NCI-H345 treated with DMSO at 0.1 percent for 48 hours (cell line): ENCODE results near the gene ZNF574.
"Not testable (repeated sequence)": the region's sequence is repeated elsewhere in the genome, so short reads cannot be mapped to it uniquely, and the experiment has no call there.

Source experiments
- DNase-seq: peaks from one replicate; lab custom pipeline; 2025; ENCODE audit not compliant: unreplicated experiment; lab: John Stamatoyannopoulos, UW

The ZNF574 gene

DNA sequence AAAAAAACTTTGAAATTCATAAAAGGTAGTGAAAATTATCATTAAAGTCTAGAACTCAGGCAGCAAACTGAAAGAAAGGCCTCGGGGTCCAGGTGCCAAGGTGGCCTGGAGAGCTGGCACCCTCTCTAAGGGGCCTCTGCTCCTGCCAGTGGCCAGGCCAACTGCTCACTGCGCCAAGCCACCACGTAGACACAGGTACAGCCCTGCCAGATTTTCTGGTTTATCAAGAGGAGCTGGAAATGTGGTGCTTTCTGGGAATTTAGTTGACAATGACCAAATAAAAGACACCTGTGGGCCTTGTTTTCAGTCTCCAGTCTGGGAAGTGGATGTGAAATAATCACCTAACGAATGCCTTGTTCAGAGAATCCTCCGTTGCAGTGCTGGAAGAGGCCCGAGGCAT lies 22.8 kb downstream of the ZNF574 start:
- no peak for DNase-seq

DNA sequence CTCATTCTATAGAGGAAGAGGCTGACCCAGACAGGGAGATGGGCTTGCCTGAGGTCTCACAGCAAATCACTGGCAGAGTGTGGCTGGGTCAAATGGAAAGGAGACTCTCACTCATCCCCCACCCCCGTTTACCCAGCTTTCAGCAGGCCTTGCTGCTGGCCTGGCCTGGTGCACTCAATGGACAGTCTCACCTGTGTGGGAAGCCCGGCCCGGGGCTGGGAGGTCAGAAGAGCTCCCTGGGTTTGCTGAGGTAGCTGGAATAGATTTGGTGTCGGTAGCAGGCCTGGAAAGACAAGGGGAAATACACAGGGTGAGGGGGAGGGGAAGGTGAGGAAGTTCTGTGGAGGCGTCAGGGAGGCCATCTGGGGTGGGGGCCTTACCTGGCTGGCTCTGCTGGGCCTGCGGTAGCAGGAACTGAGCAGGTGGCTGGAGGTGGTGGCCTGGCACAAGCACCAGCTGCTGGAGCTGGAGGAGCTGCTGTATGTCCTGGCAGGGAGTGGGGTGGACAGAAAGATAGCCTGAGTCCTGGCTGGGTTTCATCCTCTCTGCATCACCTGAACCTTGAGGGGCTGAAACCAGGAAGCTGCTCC lies 23.5 kb downstream of the ZNF574 start:
- DNase-seq = no peak

DNA sequence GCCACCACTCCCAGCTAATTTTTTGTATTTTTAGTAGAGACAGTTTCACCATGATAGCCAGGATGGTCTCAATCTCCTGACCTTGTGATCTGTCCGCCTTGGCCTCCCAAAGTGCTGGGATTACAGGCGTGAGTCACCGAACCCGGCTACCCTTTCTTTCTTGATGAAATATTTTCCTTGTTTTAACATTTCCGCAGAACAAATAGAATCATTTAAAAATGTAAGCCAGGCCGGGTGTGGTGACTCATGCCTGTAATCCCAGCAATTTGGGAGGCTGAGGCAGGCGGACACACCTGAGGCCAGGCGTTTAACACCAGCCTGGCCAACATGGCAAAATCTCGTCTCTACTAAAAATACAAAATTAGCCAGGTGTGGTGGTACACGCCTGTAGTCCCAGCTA lies 24.3 kb downstream of the ZNF574 start:
- not testable (repeated sequence) for DNase-seq

DNA sequence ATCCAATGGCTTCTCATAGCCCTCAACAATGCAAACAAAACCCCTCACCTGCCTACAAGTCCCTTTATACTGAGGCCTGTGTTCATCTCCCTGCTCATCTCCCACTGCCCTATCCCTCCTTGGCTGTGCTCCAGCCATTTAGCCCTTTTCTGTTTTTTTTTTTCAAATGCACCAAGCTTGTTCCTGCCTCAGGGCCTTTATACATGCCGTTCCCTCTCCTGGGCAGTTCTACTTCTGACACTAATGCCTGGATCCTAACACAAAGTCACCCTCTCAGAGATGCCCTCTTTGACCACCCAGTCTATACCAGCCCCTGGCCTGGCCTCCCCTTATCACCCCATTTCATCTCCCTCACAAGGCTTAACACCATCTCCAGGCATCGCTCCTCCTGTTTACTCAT lies 26.9 kb downstream of the ZNF574 start:
- no peak for DNase-seq

DNA sequence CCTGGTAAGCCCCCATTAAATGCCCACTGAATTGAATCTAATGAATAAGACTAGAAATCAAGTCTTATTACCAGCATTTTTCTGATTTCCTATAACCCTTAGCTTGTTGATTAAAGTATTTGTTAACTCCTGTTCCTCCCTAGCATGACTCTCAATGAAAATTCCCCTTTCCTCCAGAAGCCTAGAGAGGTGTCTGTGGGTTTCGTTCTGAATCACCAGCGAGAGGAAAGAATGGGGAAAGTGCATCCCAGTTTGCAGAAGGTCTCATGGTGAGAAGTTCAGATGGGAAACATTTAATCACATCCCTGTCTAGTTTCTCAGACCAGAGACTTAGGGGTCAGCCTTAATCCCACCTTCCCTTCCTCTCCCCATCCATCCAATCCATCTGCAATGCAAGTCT lies 29.4 kb downstream of the ZNF574 start:
- DNase-seq = no peak

DNA sequence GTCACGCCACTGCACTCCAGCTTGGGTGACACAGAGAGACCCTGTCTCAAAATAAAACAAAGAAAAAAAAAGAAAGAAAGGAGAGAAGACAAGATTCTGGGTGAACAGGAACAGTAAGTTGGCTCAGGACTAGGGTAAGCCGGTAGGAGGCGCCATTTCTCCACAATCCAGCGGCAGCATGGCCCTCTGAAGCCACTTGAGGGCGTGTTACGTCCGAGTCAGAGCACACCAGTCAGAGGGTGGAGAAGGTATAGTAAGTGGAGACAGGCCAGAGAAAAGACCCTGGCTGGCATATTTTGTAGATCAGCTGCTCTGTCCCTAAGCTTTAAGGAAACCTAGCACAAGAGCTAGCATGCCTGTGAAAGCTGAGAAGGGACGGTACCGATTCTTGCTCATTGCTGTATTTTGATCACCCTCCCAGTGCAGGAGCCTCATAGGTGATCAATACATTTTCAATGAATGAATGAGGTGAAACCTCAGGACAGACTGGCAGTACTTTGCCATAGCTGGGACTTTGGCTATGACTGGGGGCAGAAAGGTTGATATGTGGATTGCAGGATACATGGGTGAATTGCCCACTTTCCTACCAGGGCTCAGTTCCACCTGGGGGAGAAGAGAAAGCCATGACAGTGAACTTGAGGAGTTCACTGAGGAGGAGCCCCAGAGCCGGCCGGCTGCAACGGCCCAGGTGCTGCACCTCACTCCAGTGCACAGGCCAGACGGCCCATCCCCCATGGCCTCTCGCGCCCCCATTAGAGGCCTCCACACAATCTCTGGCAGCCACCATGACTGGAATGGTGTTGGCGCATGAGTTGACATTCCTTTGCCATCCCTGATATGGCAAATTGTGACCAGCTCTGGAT lies 32.8 kb downstream of the ZNF574 start:
- DNase-seq = peak; percentile 52

DNA sequence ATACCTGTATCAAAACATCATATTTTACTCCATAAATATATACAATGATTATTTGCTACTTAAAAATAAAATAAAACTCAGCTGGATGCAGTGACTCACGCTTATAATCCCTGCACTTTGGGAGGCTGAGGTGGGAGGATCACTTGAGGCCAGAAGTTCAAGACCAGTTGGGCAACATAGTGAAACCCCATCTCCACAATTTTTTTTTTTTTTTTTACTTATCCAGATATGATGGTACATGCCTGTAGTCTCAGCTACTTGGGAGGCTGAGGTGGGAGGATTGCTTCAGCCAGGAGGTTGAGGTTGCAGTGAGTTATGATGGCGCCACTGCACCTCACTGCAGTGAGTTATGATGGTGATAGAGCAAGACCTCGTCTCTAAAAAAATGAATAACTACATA lies 33.9 kb downstream of the ZNF574 start:
- no peak for DNase-seq

DNA sequence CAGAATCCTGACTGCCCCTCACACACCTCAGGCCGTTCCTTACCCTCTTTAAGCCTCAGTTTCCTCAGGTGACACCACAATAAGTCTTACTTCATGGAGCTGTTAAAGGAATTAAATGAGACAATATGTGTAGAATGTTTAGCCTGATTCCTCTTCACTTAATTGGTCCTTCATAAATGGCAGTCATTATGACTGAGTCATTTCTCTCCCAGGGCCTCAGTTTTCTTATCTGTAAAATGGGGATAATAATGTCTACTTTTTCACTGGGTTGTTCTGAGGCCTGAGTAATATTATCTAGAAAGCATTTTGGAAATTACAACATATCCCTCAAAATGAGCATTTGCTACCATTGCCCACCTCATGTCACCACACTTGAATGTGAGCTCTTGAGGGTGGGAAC lies 34.7 kb downstream of the ZNF574 start:
- no peak for DNase-seq

DNA sequence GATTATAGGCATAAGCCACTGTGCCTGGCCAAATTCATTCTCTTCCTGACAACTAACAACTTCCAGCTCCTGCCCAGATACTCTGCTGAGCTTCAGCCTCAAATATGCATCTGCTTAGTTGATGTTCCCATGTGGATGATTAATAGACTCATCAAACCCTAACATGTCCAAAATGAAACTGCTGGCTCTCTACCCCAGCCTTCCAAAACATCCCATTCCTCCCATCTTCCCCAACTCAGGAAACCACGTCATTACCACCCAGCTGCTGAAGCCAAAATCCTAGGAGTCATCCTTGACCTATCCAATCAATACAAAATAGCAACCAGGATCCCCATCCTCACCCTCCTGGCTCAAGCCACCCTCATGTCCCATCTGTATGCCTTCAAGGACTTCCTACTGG lies 35.4 kb downstream of the ZNF574 start:
- DNase-seq = no peak

DNA sequence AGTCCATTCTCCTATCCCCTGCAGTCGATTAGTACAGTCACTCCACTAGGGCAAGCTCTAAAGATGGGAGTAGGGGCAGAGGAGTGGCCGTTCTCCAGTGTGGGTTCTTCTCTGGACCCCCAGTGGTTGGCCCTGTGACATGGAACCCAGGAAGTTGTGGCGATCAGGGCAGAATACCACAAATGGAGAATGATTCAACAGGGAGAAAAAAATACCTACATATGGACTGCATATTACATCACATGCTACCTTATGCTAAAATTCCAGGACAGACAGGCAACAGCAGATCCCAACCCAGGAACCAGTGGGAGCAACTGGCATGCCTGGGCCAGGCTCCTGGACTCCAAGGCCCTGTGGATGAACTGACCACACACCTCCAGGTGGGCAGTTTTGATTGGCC lies 35.8 kb downstream of the ZNF574 start:
- DNase-seq = no peak

DNA sequence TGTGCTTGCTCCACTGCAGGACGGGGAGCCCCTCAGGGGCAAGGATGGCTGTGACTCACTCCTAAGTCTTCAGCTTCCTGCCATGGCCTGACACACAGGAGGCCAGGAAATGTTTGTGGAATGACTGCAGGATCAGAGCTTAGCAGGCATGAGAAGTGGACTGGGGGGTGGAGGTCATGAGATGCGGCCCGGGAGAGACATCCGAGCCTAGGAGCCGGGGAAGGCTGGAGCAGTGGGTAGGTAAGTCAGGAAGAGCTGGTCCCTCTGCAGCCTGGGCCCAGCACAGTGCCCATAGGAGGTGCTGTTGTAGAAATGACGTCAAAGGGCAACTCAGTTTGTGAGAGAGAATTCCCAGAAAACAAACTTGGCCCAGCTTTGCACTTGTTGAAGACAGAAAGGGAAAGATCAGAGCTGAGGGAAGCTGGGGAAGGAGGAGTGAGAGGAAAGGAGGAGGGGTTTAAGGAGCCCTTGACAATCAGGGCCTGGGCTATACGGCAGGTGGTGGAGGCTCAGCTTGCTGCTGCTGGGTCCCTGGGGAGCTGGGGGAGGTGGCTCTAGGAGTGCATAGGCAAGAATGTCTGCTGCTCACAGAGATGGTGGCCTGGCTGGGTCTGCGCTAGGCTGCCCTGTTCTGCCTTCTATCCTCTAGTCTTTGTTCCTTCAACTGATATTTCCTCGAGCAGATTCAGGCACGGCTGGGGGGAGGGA lies 37.8 kb downstream of the ZNF574 start:
- DNase-seq = peak; percentile 50

DNA sequence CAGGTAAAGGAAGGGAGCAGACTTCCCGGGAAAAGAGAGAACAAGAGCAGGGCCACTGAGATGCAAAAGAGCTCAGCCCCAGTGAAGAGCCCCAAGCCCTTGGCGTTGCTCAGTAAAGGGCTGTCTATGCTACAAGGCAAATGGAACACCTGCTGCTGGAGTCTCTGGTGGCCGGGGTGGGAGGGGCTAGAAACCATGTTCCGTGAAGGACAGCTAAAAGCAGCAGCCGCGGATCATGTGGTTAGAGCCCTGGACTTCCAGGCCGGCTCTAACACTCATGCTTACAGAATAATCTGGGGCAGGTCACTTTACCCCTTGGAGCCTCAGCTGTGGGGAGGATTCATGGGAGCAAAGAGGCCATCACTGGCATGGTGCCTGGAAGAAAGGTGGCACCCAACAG lies 38.4 kb downstream of the ZNF574 start:
- peak; percentile 50 for DNase-seq

DNA sequence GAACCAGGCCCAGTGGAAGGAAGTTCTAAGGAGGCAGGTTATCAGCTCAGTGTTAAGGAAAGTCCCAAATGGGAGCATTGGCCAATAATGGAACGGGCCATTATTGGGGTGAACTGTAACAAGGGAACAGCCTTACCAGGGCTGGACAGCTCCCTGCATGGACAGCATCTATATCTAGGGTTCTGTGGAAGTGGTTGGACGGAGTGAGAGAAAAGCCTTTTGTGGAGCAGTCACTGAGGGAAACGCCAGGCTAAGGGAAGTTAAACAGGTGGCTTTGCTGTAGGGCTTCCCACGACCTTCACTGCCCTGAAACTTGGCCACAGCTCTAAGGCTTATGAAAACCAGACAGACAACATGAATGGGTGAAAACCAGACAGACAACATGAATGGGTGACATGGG lies 39.3 kb downstream of the ZNF574 start:
- DNase-seq = no peak

DNA sequence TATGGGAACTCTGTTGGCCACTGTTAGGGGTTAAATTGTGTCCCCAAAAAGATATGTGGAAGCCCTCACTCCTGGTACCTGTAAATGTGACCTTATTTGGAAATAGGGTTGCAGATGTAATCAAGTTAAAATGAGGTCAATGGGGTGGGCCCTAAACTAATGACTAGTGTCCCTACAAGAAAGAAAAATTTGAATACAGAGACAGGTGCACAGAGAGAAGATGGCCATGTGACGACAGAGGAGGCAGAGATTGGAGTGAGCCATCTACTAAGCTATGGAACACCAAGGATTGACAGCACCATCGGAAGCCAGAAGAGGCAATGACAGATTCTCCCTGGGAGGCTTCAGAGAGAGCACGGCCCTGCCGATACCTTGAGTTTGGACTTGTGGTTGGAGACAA lies 39.7 kb downstream of the ZNF574 start:
- no peak for DNase-seq

DNA sequence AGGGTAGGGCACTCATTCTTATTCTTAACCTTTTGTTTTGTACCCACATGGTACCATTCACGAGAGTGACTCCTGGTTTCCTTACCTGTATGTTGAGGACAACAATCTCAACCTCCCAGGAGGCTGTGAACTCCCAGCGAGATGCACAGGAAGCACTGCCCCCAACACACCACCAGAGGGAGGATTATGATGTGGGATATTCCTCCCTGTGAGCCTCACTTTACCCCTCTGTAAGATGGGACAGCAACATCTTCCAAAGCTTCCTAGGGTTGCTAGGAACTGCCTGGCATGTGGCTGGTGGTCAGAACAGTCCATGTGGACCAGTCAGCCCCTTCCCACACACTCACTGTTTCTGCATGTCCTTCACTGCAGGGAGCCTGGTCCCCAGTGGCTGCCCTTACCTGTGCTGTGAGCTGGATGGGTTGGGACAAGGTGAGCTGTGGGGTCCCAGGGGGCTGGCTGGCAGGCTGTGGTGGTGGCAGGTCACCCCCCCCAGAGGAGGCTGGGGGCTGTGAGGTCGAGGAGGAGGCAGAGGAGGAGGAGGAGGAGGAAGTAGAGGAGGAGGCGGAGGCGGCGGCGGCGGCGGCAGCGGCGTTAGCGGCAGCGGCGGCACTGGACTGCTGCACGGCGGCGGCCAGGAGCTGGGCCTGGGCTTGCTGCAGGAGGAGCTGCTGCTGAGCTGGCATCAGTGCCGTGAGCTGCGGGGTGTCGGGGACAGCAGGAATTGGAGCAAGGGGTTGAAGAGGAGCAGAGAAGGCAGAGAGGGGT lies 40.5 kb downstream of the ZNF574 start:
- DNase-seq = no peak

DNA sequence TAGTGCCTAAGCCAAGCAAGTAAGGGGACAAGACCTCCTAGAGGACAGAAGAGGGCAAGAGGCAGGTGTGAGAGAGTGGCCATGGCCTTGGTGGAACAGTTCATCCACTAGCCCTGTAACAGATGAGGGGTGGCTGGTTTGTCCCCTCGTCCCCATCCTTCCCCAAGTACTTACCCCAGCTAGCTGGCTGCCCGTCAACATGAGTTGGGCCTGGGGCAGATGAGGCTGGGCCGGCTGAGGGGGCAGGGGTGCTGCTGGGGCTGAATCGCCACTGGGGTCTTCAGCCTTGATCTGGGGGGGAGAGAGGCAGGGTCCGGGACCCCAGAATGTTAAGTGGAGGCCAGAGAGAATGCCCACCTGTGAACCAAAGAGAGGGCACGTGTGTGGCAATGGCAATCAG lies 41.1 kb downstream of the ZNF574 start:
- no peak for DNase-seq

DNA sequence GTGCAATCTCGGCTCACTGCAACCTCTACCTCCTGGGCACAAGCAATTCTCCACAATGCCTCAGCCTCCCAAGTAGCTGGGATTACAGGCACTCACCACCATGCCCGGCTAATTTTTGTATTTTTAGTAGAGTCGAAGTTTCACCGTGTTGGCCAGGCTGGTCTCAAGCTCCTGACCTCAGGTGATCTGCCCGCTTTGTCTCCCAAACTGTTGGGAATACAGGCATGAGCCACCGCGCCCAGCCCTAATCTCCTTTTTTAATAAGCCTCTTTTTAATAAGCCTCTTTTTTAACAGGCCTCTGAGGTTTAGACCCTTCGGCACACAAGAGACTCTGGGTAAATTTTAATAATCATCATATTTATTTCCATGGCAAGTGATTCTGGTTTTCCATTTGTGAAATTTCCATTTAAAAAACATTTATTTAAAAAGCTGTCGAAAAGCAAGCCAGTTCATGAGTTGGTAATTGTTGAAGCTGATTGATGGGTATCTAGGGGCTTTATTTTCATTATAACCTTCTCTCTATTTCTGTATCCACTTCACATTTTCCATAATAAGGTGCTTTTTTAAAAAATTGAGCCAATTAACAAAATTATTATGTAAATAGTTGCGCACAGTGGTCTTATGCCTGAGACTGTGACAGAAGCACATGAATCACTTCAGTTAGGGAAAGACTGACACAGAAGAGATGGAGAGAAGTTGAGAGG lies 44.5 kb downstream of the ZNF574 start:
- DNase-seq = no peak

DNA sequence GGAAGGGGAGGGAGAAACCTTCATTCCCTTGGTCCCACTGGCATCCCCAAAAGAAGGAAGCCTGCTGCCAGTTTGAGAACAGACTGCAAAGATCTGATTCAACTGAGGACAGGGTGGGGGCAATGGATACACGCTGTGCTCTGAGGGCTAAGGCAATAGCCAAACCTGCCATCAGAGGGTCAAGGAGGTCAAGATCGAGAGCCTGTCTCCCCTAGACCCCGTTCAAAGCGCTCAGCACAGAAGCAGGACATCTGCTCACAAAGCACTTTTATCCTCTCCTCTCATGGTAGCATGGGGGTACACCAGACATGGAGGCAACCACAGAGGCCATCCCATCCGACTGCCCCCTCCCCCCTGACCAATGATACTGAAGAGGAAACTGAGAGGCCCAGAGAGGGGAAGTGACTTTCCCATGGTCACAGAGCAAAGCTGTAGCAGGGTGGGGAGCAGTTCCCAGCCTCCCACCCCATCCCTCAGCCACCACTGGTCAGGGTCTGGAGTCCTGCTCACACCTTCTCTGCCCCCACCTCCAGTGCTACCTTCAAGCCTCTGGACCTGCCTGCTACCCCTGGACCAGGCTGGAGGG lies 45.2 kb downstream of the ZNF574 start:
- DNase-seq = no peak

DNA sequence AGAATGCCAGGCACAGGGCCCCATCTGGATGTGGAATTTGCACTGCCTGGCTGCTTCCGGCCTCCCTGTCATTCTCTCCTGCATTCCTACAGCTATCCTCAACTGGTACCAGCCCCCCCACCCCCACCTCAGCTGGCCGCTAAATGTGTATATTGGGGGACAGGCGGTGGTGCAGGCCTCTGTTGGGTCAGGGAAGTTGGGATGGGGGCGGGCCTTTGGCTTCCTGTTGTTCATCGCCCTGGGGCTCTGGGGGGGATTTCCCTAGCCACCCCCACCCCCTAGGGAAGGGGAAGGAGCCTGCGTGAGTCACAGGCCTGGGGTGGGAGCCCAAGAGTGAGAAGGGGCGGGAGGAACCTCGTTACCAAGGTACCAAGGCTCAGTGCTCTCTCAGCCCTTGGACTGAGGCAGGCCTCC lies 45.7 kb downstream of the ZNF574 start:
- DNase-seq = no peak
